Renal cortex interstitium (tissue), 11 donors: ENCODE results near the gene PARS2. TPM values are rescaled to one million over a fixed set of nuclear protein-coding genes. Genes with fewer than 3 reads are reported as not detected.

ENCODE experiments used
- DNase-seq, 11 donors: peaks; one replicate each; pipeline ENCODE4 v3.0.0-alpha.2; 2013; ENCODE audit warnings: low read depth in 9 of 11, low spot score in 4 of 11; ENCODE audit errors: extremely low read depth in 1 of 11
- polyA plus RNA-seq, 3 donors: library from polyadenylated mRNA; unstranded; fragments of 120-200 nt; gene quantifications; one replicate each; pipeline ENCODE4 v1.2.1, GENCODE V29; 2013; ENCODE audit not compliant: insufficient read length in 3 of 3

Gene PARS2
- polyA plus RNA-seq, 3 donors, result 9.0 to 11.4 (median 9.5) TPM

GRCh38 chr1:54750596-54750995 is 13.7 kb downstream of the PARS2 start:
- DNase-seq, result no peak

GRCh38 chr1:54748094-54748835 is 16.1 kb downstream of the PARS2 start:
- no peak for DNase-seq

- DNase-seq, result no peak
Measured at GRCh38 chr1:54745864-54746263, 18.5 kb downstream of the PARS2 start.

- no peak for DNase-seq
Measured at GRCh38 chr1:54745274-54745673, 19.0 kb downstream of the PARS2 start.

GRCh38 chr1:54744696-54745095 is 19.6 kb downstream of the PARS2 start:
- DNase-seq, result no peak

GRCh38 chr1:54743416-54744226 is 20.7 kb downstream of the PARS2 start:
- no peak for DNase-seq

GRCh38 chr1:54742282-54742681 is 22.0 kb downstream of the PARS2 start:
- DNase-seq, result peak in 3 of 11 donors; percentile 19 to 30 (median 26)

GRCh38 chr1:54741531-54741930 is 22.8 kb downstream of the PARS2 start:
- no peak for DNase-seq

- no peak for DNase-seq
Measured at GRCh38 chr1:54738244-54738643, 26.1 kb downstream of the PARS2 start.

GRCh38 chr1:54736685-54737084 is 27.6 kb downstream of the PARS2 start:
- no peak for DNase-seq

- no peak for DNase-seq
Measured at GRCh38 chr1:54728027-54728426, 36.3 kb downstream of the PARS2 start.

- DNase-seq, result no peak
Measured at GRCh38 chr1:54724771-54725170, 39.6 kb downstream of the PARS2 start.

GRCh38 chr1:54723985-54724384 is 40.3 kb downstream of the PARS2 start:
- DNase-seq, result no peak

GRCh38 chr1:54721719-54722118 is 42.6 kb downstream of the PARS2 start:
- no peak for DNase-seq

GRCh38 chr1:54716299-54717047 is 47.9 kb downstream of the PARS2 start:
- no peak for DNase-seq

- DNase-seq, result peak; percentile 52 to 80 (median 73)
Measured at GRCh38 chr1:54715493-54716298, 48.6 kb downstream of the PARS2 start, which contains the start of gene TTC4. TTC4 (plus strand) TSS chr1:54715861; CDS start chr1:54715909, 48 bp downstream.

- no peak for DNase-seq
Measured at GRCh38 chr1:54714881-54715492, 49.3 kb downstream of the PARS2 start.

GRCh38 chr1:54711536-54711935 is 52.8 kb downstream of the PARS2 start:
- DNase-seq, result no peak
